GM19043 (cell line): ENCODE measurements around the gene NEU1.
"Not testable (repeated sequence)": the region's sequence is repeated elsewhere in the genome, so short reads cannot be mapped to it uniquely, and the experiment has no call there.

Source experiments
- ATAC-seq: cut with Tn5 transposase; IDR thresholded peaks from one replicate; pipeline ENCODE4 v1.9.1; 2021; ENCODE audit warnings: low read depth; ENCODE audit not compliant: unreplicated experiment

Gene NEU1

GRCh38 chr6:31822036-31822821 lies 40.4 kb downstream of the NEU1 start:
- ATAC-seq = no peak

- no peak for ATAC-seq
Measured at GRCh38 chr6:31821301-31822035, 41.2 kb downstream of the NEU1 start.

- ATAC-seq = not testable (repeated sequence)
Measured at GRCh38 chr6:31820399-31820798, 42.2 kb downstream of the NEU1 start.

- no peak for ATAC-seq
Measured at GRCh38 chr6:31819871-31820299, 42.7 kb downstream of the NEU1 start.

GRCh38 chr6:31817929-31818511 lies 44.6 kb downstream of the NEU1 start:
- ATAC-seq = not testable (repeated sequence)

- ATAC-seq = not testable (repeated sequence)
Measured at GRCh38 chr6:31817133-31817928, 45.3 kb downstream of the NEU1 start.

GRCh38 chr6:31815025-31815838 lies 47.4 kb downstream of the NEU1 start, which contains the start of the genes HSPA1A and HSPA1L:
Gene HSPA1A (plus strand): TSS chr6:31815543. CDS start chr6:31815757, 214 bp downstream.
Gene HSPA1L (minus strand): TSS chr6:31815283. CDS start chr6:31811972, 3,311 bp downstream.
- ATAC-seq = no peak

GRCh38 chr6:31814677-31815024 lies 48.0 kb downstream of the NEU1 start:
- no peak for ATAC-seq

- ATAC-seq = no peak
Measured at GRCh38 chr6:31813465-31813849, 49.2 kb downstream of the NEU1 start.

- ATAC-seq = no peak
Measured at GRCh38 chr6:31811645-31812044, 51.0 kb downstream of the NEU1 start.

- ATAC-seq = not testable (repeated sequence)
Measured at GRCh38 chr6:31808599-31808998, 54.0 kb downstream of the NEU1 start.
